ENCODE data around the gene KRT17. TPM values are rescaled to one million over a fixed set of nuclear protein-coding genes. Genes with fewer than 3 reads are reported as not detected.

Gene KRT17
- total RNA-seq, 2 experiments from 2014 or later: not detected

DNA sequence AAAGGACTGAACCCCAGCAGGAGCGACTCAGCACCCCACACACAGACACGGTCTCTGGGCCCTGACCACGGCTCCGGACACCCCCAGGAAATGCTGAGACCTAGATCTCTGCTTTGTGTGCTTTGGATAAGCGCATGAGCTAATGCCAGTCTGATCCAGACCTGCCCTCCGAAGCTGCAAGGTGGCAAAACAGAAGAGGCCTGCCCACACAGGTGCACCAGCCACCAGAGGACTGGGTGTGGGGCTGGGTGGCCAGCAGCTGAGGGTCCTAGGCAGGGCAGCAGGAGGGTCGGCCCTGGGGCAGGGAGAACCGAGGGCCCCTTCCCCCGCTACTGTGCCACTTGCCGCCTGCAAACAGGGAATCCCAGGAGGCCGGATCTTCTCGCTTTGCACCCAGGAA, 33.6 kb upstream of the KRT17 start:
- Mint-ChIP-seq H3K27ac (no peak overlapping the region), H3K36me3 (ENCODE audit: low read depth) (no peaks in the 10 kb centered on the region), H3K4me1 (ENCODE audit: low read depth) (no peaks in the 10 kb centered on the region), H3K9me3 (no peaks in the 10 kb centered on the region), H3K4me3 (no peak overlapping the region), H3K27me3 (no peaks in the 10 kb centered on the region)
- ATAC-seq (no peak), DNase-seq (no peak)
- intact Hi-C loops (cut with micrococcal nuclease): no loop called here
- POLR2A ChIA-PET: no interaction called here
- CTCF ChIA-PET: interaction anchor here (1.3 kb wide), 2 partner anchors 10 to 109 kb away, joined by 3 to 12 read pairs; no protein-coding TSS in a partner anchor
- TF ChIP-seq, protein P1, sequence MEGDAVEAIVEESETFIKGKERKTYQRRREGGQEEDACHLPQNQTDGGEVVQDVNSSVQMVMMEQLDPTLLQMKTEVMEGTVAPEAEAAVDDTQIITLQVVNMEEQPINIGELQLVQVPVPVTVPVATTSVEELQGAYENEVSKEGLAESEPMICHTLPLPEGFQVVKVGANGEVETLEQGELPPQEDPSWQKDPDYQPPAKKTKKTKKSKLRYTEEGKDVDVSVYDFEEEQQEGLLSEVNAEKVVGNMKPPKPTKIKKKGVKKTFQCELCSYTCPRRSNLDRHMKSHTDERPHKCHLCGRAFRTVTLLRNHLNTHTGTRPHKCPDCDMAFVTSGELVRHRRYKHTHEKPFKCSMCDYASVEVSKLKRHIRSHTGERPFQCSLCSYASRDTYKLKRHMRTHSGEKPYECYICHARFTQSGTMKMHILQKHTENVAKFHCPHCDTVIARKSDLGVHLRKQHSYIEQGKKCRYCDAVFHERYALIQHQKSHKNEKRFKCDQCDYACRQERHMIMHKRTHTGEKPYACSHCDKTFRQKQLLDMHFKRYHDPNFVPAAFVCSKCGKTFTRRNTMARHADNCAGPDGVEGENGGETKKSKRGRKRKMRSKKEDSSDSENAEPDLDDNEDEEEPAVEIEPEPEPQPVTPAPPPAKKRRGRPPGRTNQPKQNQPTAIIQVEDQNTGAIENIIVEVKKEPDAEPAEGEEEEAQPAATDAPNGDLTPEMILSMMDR (IDR thresholded peaks at IDR 0.05): no peak

DNA sequence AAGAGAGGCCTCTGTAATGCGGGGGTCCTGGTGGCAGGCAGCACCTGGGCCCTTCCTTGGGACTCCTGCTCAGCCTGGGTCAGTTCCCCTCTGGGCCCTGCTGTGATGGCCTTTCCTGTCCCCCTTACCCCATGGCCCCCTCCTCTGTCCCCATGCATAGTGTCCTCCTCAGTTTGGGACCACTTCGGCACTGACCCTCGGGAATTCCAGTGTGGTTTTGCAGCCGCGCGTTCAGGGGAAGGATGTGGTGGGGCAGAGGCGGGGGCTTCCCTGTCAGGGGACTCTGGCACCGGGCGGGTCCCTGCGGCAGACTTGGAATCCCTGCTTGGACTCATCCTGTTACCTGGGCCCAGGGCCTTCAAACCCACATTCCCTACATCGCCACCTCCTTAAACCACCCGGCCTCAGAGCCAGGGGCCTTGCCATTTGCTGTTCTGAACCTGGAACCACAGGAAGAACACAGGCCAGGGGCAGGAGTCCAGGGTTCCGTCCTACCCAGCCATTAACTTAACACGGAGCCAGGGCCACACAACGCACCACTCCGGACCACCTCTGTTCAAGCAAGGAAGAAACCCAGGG, 32.9 kb upstream of the KRT17 start:
- DNase-seq: no peak
- ChIA-PET CTCF (interaction anchor here (1.3 kb wide), 1 partner anchor 9 kb away, joined by 12 read pairs; no protein-coding TSS in a partner anchor), POLR2A (no interaction called here)
- Mint-ChIP-seq H3K4me1 (ENCODE audit: low read depth) (no peaks in the 10 kb centered on the region), H3K27ac (no peak overlapping the region), H3K27me3 (no peaks in the 10 kb centered on the region), H3K4me3 (no peak overlapping the region), H3K36me3 (ENCODE audit: low read depth) (no peaks in the 10 kb centered on the region), H3K9me3 (no peaks in the 10 kb centered on the region)
- TF ChIP-seq, protein P1 (IDR thresholded peaks at IDR 0.05): no peak
- intact Hi-C loops (cut with micrococcal nuclease): no loop called here
- no peak for ATAC-seq

DNA sequence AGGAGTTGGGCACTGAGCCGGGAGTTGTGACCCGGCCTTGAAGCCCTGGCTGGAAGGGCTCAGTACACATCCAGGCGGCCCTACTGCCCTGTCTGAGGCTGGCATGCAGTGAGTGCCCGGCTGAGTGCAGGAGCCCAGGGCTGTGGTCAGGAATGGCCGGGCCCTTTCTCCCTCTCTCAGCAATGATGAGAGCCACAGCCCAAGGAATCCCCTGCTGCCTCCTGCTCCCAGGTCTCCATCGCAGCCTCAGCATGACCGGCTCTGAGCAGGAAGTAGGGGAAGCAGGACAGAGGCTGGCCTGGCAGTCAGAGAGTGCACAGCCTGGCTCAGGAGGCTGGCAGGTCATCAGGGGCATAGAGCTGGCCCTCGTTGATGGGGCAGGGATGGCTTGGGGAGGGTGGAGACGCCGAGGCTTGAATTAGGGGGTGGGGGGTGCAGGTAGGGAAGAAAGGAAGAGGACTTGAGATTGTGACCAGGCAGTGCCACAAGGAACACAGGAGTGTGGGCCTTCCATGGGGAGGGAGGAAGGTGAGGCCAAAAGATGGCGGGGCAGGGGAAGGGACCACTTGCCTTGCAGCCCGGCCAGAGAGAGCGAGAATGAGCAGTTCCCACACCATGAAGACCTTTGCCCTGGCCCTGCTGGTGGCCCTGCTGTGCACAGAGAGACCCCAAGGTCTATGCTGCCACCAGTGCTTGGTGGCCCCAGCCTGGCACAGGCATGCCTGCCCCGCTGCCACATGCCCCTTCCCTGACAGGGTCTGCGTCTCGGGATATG, 32.1 kb upstream of the KRT17 start:
- POLR2A ChIA-PET: no interaction called here
- Mint-ChIP-seq H3K27ac (no peak overlapping the region), H3K4me1 (ENCODE audit: low read depth) (no peaks in the 10 kb centered on the region), H3K36me3 (ENCODE audit: low read depth) (no peaks in the 10 kb centered on the region), H3K4me3 (no peak overlapping the region), H3K27me3 (peaks cover 3% of the 10 kb centered on the region), H3K9me3 (no peaks in the 10 kb centered on the region)
- CTCF ChIA-PET: no interaction called here
- DNase-seq: no peak
- TF ChIP-seq, protein P1 (IDR thresholded peaks at IDR 0.05): no peak
- intact Hi-C loops (cut with micrococcal nuclease): no loop called here
- ATAC-seq: no peak

DNA sequence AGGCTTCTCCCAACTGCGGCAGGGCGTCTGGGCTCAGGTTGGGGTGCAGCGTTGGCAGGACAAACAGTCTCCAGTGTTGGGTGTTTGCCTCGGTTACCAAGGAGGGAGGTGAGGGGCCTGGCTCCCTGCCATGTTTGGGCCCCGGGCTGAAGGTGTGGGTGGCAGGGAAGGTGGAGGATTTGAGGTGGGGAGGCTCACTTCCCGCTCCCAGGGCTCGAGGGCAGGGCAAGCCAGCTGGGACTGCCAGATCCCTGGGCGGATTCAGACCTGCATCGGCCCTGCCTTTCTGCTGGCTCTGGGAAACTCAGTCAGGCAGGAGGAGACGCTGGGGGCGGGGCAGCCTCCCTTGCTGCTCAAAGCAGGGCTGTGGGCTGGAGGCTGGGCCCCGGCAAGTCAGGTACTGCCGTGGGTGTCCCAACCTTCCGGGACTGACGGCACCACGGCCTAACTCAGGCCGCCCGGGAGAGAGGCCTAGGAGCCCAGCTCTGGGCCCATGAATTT, 31.3 kb upstream of the KRT17 start:
- Mint-ChIP-seq H3K4me3 (no peak overlapping the region), H3K27me3 (peaks cover 3% of the 10 kb centered on the region), H3K27ac (no peak overlapping the region), H3K36me3 (ENCODE audit: low read depth) (no peaks in the 10 kb centered on the region), H3K4me1 (ENCODE audit: low read depth) (no peaks in the 10 kb centered on the region), H3K9me3 (no peaks in the 10 kb centered on the region)
- no peak for DNase-seq
- ChIA-PET CTCF (interaction anchor here (1.0 kb wide), 1 partner anchor 107 kb away, joined by 3 read pairs; no protein-coding TSS in a partner anchor), POLR2A (no interaction called here)
- TF ChIP-seq, protein P1 (IDR thresholded peaks at IDR 0.05): no peak
- ATAC-seq: no peak
- intact Hi-C loops (cut with micrococcal nuclease): no loop called here
